ENCODE data around the gene FOXO3B.
"Not testable (repeated sequence)": the region's sequence is repeated elsewhere in the genome, so short reads cannot be mapped to it uniquely, and the experiment has no call there.

- not testable (repeated sequence) for TF ChIP-seq CTCF, POLR2A, POLR2AphosphoS5 (IDR thresholded peaks at IDR 0.05)
Measured at GRCh38 chr17:18638357-18638756, 43.8 kb downstream of the FOXO3B start.

Data from stomach (tissue), 4 donors.